OCI-LY3 (cell line): ENCODE results near the gene NGDN.

Experiments
- H2AFZ ChIP-seq: fragments of 200-600, 300-600 bp; shearing (Covaris generic); 2 replicates; pipeline ENCODE4 v1.6.0; 2014; ENCODE audit warnings: antibody characterized with exemption, low read depth, low read length
- H3K27ac ChIP-seq: fragments of 200-600, 300-600 bp; sonication (generic); 2 replicates; pipeline ENCODE4 v1.5.1; 2014; ENCODE audit warnings: mild to moderate bottlenecking, low read length, moderate library complexity, mixed read lengths
- H3K27me3 ChIP-seq: fragments of 200-600, 300-600 bp; sonication (generic); 2 replicates; pipeline ENCODE4 v1.6.1; 2014; ENCODE audit warnings: low read depth, low read length, mixed read lengths
- H3K36me3 ChIP-seq: fragments of 200-600, 300-600 bp; sonication (generic); replicated peaks from 2 replicates; pipeline ENCODE3; 2014; ENCODE audit warnings: low read depth, low read length, mixed read lengths
- H3K4me1 ChIP-seq: fragments of 300-600, 200-600 bp; sonication (generic); 2 replicates; pipeline ENCODE4 v1.6.1; 2014; ENCODE audit warnings: low read length, mixed read lengths
- H3K4me2 ChIP-seq: fragments of 200-600, 300-600 bp; sonication (generic); 2 replicates; pipeline ENCODE4 v1.6.1; 2014; ENCODE audit warnings: low read length, mixed read lengths
- H3K4me3 ChIP-seq: fragments of 300-600, 200-600 bp; sonication (generic); 2 replicates; pipeline ENCODE4 v1.5.1; 2014; ENCODE audit warnings: antibody characterized with exemption, mild to moderate bottlenecking, low read length, moderate library complexity
- H3K79me2 ChIP-seq: fragments of 300-600, 200-600 bp; shearing (Covaris generic); 2 replicates; pipeline ENCODE4 v1.6.1; 2014; ENCODE audit warnings: mild to moderate bottlenecking, low read length, mixed read lengths
- H3K9ac ChIP-seq: fragments of 300-600, 200-600 bp; shearing (Covaris generic); 2 replicates; pipeline ENCODE4 v1.6.0; 2014; ENCODE audit warnings: mild to moderate bottlenecking, low read length, moderate library complexity
- H3K9me3 ChIP-seq: fragments of 200-600, 300-600 bp; shearing (Covaris generic); 2 replicates; pipeline ENCODE4 v1.6.1; 2014; ENCODE audit warnings: low read length, mixed read lengths; ENCODE audit not compliant: insufficient read depth
- H4K20me1 ChIP-seq: fragments of 200-600, 300-600 bp; sonication (generic); 2 replicates; pipeline ENCODE4 v1.6.1; 2016; ENCODE audit warnings: low read length, mixed read lengths; ENCODE audit not compliant: insufficient read depth
- CTCF ChIP-seq: fragments of 200-600, 300-600 bp; sonication (generic); IDR thresholded peaks from 2 replicates; pipeline ENCODE4 v1.5.1; 2014; ENCODE audit warnings: antibody characterized with exemption, low read length, low read depth
- EZH2phosphoT487 ChIP-seq: fragments of 200-600 bp; shearing (Covaris generic); IDR thresholded peaks from 2 replicates; pipeline ENCODE4 v1.6.1; 2018; ENCODE audit warnings: antibody characterized with exemption, mixed run types, low read depth

The NGDN gene

GRCh38 chr14:23443411-23443812, 26.1 kb upstream of the NGDN start:
- no peaks in the 10 kb centered on the region for H3K4me1 ChIP-seq
- H4K20me1 ChIP-seq, result no peaks in the 10 kb centered on the region
- no peaks in the 10 kb centered on the region for H3K27me3 ChIP-seq
- no peaks in the 10 kb centered on the region for H3K79me2 ChIP-seq
- H3K4me3 ChIP-seq, result no peak overlapping the region
- H3K27ac ChIP-seq, result no peak overlapping the region
- H3K36me3 ChIP-seq, result no peaks in the 10 kb centered on the region
- no peaks in the 10 kb centered on the region for H3K9me3 ChIP-seq
- no peak overlapping the region for H3K9ac ChIP-seq
- no peak for TF ChIP-seq CTCF
- no peak for TF ChIP-seq EZH2phosphoT487
- no peak overlapping the region for H2AFZ ChIP-seq
- H3K4me2 ChIP-seq, result no peak overlapping the region

GRCh38 chr14:23443881-23444280, 25.6 kb upstream of the NGDN start:
- Histone ChIP-seq H3K27me3 (no peaks in the 10 kb centered on the region), H3K27ac (no peak overlapping the region), H2AFZ (no peak overlapping the region)

GRCh38 chr14:23444314-23444713, 25.2 kb upstream of the NGDN start:
- Histone ChIP-seq H3K27ac (no peak overlapping the region), H3K4me2 (no peak overlapping the region), H3K9ac (no peak overlapping the region), H4K20me1 (no peaks in the 10 kb centered on the region), H3K4me3 (no peak overlapping the region), H3K36me3 (no peaks in the 10 kb centered on the region), H3K9me3 (no peaks in the 10 kb centered on the region), H3K4me1 (peaks cover 4% of the 10 kb centered on the region; the same call in 1 of the 2 replicates), H2AFZ (no peak overlapping the region), H3K79me2 (no peaks in the 10 kb centered on the region), H3K27me3 (no peaks in the 10 kb centered on the region)
- no peak for TF ChIP-seq CTCF
- no peak for TF ChIP-seq EZH2phosphoT487

More at GRCh38 chr14:23443881-23444280, 25.6 kb upstream of the NGDN start:
- no peaks in the 10 kb centered on the region for H3K36me3 ChIP-seq
- TF ChIP-seq CTCF (no peak), EZH2phosphoT487 (no peak)
- no peak overlapping the region for H3K4me2 ChIP-seq
- no peaks in the 10 kb centered on the region for H3K9me3 ChIP-seq
- H4K20me1 ChIP-seq, result no peaks in the 10 kb centered on the region
- H3K9ac ChIP-seq, result no peak overlapping the region
- H3K4me1 ChIP-seq, result peaks cover 4% of the 10 kb centered on the region; the same call in 1 of the 2 replicates
- H3K4me3 ChIP-seq, result no peak overlapping the region
- H3K79me2 ChIP-seq, result no peaks in the 10 kb centered on the region

- no peak overlapping the region for H3K4me3 ChIP-seq
- no peak overlapping the region for H3K4me2 ChIP-seq
- H3K4me1 ChIP-seq, result peaks cover 4% of the 10 kb centered on the region; the same call in 1 of the 2 replicates
- no peaks in the 10 kb centered on the region for H3K36me3 ChIP-seq
- H3K9ac ChIP-seq, result no peak overlapping the region
- H4K20me1 ChIP-seq, result no peaks in the 10 kb centered on the region
- H3K27ac ChIP-seq, result no peak overlapping the region
- no peaks in the 10 kb centered on the region for H3K79me2 ChIP-seq
- no peak for TF ChIP-seq EZH2phosphoT487
- TF ChIP-seq CTCF, result no peak
- H3K9me3 ChIP-seq, result no peaks in the 10 kb centered on the region
- H2AFZ ChIP-seq, result no peak overlapping the region
- H3K27me3 ChIP-seq, result no peaks in the 10 kb centered on the region
Measured at GRCh38 chr14:23445773-23446172, 23.7 kb upstream of the NGDN start.
